SK-N-MC (cell line): Measurements from ENCODE around the gene CAB39L.

Source experiments
- EZH2 ChIP-seq: fragments of 200-600 bp; sonication (generic); IDR thresholded peaks from one replicate; pipeline ENCODE4 v1.6.1; 2017; ENCODE audit warnings: antibody characterized with exemption
- POLR2AphosphoS5 ChIP-seq: IDR thresholded peaks from 2 replicates; pipeline ENCODE4 v1.6.1; 2012; ENCODE audit warnings: mild to moderate bottlenecking, low read depth, low read length, borderline replicate concordance

GRCh38 chr13:49300276-49300675, 143.6 kb downstream of the CAB39L start:
- no peak for TF ChIP-seq POLR2AphosphoS5
- TF ChIP-seq EZH2, result no peak
